ENCODE data around the gene TLE1.

- TF ChIP-seq CTCF (conservative IDR thresholded peaks at IDR 0.05 in 1 of 2, IDR thresholded peaks at IDR 0.05 in 1 of 2; ENCODE audit: extremely low read depth in 1 of 2, insufficient read depth in 1 of 2, low read depth in 1 of 2, low read length in 2 of 2) = no peak
- no peak for TF ChIP-seq EZH2 (IDR thresholded peaks at IDR 0.05; ENCODE audit: borderline replicate concordance, low read length)
Measured at GRCh38 chr9:81592887-81593266, 96.5 kb downstream of the TLE1 start.
